GM19099 (cell line): Measurements from ENCODE around the gene AKIRIN2.

ENCODE experiments used
- POLR2A ChIP-seq: IDR thresholded peaks from 3 replicates; pipeline ENCODE4 v1.6.1; 2011; ENCODE audit warnings: low read depth; ENCODE audit not compliant: insufficient read length; ENCODE audit errors: extremely low read depth

AKIRIN2 gene

GRCh38 chr6:87724983-87725811, 23.2 kb upstream of the AKIRIN2 start:
- TF ChIP-seq POLR2A = peak; percentile 32

DNA sequence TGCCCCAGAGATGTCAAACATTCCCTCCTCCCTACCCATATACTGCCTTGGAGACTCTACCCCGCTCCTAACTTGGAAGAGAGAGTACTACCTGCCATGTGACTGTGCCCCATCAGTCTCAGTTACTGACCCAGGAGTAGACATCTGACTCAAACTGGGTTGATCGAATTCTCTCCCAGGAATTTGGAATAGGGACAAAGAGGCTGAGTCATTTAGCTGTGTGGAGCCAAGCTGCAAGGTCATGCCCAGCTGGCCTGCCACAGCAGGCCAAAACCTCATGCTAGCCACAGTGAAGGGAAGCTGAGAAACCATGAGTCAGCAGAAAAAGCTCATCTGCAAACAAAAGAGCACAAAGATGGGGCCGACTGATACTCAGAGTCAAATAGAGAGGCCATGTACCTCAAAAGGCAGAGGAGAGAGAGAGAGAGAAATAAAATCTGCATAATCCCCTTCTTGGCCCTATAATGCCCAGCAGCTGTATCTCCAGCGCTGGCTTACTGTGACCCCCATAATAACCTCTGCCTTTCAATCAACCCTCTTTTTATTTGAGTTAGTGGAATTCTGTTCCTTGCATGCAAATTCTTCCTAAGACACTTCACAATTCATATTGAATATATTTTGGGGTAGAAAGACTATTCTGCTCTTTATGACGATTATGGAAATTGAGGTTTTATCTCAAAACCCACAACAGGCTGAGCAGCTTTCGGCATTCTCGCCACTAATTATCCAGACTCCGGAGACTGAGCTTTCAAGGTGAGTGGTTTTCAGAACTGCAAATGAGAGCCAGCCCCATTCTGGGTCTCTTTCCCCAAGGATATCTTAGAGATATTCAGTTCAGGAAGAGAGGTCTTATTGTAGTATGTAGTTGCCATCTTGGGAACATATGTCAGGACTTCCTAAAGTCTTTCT, 21.4 kb upstream of the AKIRIN2 start:
- TF ChIP-seq POLR2A = no peak

DNA sequence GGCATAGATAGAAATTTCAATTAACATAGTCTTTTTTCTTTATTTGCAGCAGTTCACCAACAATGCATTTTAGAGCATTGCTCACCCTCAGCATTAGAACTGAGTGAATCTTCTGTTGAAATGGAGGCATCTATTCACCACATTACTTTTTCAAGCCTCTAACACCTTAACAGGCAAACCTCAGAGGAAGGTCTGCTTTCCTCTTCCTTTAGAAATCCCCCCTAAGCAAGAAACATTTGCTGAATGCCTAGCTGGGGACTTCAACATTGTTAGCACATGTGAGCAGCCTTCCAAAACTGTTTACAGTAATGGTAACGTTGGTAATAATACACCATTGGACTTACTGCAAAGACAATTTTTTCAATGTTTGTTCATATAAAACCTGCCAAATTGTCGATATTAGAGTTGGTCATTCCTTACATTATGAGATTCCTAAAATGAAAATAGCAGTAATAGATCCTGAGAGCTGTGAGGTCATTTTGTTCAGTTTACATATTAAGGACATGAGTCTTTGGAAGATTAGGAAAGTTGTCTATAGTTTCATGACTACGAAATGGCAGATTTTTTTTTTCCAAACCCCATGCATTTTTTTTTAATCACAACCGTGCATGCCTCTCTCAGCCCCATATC, 20.6 kb upstream of the AKIRIN2 start:
- TF ChIP-seq POLR2A = no peak

GRCh38 chr6:87721311-87721710, 19.3 kb upstream of the AKIRIN2 start:
- no peak for TF ChIP-seq POLR2A

GRCh38 chr6:87718662-87719433, 16.8 kb upstream of the AKIRIN2 start:
- TF ChIP-seq POLR2A = no peak

GRCh38 chr6:87716928-87717614, 15.0 kb upstream of the AKIRIN2 start:
- no peak for TF ChIP-seq POLR2A

- TF ChIP-seq POLR2A = no peak
Measured at GRCh38 chr6:87714093-87714842, 12.2 kb upstream of the AKIRIN2 start.

DNA sequence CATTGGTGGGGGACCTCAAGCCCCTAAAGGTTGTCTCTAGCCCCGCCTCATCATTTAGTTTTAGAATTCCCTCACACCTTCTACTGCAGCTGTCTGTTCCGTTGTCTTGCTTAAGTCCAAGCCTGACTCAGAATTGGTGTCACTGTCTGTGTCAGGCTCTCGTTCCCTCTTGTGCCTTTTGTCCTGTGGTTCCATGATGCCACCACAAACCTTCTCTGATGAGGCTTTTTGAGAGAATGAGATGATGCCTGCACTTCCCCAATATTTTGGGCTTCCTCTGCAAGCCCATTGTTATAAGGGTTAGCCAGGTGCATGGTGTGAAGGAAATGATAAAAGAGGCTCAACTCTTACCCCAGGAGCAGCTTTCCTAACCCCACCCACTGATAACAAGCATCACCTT, 8.1 kb upstream of the AKIRIN2 start:
- TF ChIP-seq POLR2A = no peak

- TF ChIP-seq POLR2A = no peak
Measured at GRCh38 chr6:87706187-87706966, 4.3 kb upstream of the AKIRIN2 start.

- peak; percentile 31 for TF ChIP-seq POLR2A
Measured at GRCh38 chr6:87705070-87705691, 3.1 kb upstream of the AKIRIN2 start.

DNA sequence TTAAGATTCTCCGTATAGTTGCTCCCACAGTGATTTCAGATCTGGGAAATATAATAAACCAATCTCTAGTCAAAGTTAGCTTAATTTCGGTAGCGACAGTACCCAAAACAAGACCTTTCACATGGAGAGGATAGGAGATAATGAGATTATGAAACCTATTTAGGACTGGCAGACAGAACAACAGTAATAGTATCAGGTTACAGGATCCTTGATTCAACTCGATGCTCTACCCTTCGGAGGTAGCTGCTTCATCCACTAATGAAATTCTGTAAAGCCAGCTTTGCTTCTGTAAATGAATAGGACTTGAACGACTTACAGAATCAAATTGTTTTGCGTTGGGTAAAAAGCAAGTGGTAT, 534 bp upstream of the AKIRIN2 start:
- no peak for TF ChIP-seq POLR2A

GRCh38 chr6:87701344-87701675, 723 bp downstream of the AKIRIN2 start:
- TF ChIP-seq POLR2A = no peak
